GM06990 (cell line): Measurements from ENCODE around the gene NEK7.

ENCODE experiments used
- DNase-seq: peaks from one replicate; pipeline ENCODE4 v3.0.0-alpha.2; 2011; ENCODE audit not compliant: insufficient read length; ENCODE audit errors: extremely low read depth
- H3K27me3 ChIP-seq: replicated peaks from 2 replicates; pipeline ENCODE4 v1.6.0; 2011; ENCODE audit warnings: low read length; ENCODE audit not compliant: control insufficient read depth, insufficient read depth
- H3K36me3 ChIP-seq: 2 replicates; pipeline ENCODE4 v1.5.1; 2011; ENCODE audit warnings: low read length; ENCODE audit not compliant: control insufficient read depth, insufficient read depth
- H3K4me3 ChIP-seq: replicated peaks from 2 replicates; pipeline ENCODE4 v1.5.1; 2011; ENCODE audit warnings: low read depth, mild to moderate bottlenecking, control low read depth, low read length
- TF ChIP-seq, protein P1 (sequence below): IDR thresholded peaks from 2 replicates; pipeline ENCODE4 v1.5.1; 2011; ENCODE audit warnings: low read length, control low read depth, mild to moderate bottlenecking, inconsistent platforms; ENCODE audit not compliant: insufficient read depth, poor library complexity, severe bottlenecking

Gene NEK7

DNA sequence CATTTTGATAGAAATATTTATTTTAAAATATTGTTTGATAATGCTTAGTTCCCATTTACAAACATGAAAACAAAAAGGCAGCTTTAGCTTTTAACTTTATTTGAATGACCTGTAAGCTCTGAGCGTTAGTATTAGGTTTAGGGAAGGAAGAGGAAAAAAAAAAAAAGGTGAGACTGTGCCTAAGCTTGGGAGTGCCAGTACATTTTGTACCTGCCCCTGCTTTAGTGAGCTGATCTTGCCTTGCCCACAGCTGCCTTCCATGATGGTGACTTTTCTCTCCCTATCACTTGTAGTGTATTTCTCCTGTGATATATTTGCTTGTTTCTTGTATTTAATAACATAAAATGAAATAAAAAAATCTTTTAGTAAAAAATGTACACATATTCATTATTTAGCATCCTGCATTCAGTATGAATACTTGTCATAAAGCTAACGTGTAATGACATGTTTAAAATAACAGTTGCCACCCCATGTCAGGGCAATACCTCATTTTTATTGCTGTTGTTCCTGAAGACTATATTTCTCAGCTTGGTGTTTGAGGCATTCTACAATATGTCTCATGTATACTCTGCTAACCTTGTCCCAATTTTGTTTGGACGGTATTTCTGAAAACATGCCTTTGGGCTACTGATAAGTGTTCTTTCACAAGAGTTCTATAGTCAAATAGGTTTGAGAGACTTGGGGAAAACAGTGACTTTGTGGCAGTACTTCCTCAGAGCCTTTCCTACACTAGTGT is 76.3 kb downstream of the NEK7 start:
- H3K36me3 ChIP-seq: no peaks in the 10 kb centered on the region

DNA sequence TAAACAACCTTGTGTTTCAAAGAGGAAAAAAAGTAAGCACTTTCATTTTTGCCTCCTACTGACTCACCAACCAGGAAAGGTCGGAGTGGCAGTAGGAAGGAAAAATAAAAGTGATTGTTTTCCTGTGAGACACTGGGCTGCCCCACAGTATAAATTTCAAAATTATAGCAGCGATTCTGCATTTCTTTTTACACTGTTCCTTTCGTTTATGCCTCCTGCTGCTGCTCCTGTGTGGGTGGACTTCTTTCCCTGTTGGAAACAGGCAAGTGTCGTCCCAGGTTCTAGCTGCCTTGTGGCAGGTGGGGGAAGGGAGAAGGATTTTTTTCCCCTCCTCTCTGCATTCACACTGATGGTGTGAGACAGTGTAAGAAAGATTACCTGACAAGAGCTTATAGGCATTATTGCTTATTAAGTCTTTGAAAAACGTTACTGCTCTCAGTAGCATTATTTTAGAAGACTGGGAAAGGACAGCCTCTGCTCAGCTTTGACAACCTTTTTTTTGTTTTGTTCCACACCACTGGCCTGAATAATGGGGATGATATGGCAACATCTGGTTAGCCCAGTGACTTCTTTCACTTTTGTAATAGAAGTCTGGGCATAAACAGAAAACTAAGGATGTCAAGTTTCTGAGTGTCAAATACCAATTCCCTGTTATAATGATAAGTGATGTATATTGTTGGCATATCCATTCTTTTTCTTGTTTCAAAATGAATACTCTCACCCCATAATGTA is 77.9 kb downstream of the NEK7 start:
- no peaks in the 10 kb centered on the region for H3K27me3 ChIP-seq
- TF ChIP-seq, protein P1, sequence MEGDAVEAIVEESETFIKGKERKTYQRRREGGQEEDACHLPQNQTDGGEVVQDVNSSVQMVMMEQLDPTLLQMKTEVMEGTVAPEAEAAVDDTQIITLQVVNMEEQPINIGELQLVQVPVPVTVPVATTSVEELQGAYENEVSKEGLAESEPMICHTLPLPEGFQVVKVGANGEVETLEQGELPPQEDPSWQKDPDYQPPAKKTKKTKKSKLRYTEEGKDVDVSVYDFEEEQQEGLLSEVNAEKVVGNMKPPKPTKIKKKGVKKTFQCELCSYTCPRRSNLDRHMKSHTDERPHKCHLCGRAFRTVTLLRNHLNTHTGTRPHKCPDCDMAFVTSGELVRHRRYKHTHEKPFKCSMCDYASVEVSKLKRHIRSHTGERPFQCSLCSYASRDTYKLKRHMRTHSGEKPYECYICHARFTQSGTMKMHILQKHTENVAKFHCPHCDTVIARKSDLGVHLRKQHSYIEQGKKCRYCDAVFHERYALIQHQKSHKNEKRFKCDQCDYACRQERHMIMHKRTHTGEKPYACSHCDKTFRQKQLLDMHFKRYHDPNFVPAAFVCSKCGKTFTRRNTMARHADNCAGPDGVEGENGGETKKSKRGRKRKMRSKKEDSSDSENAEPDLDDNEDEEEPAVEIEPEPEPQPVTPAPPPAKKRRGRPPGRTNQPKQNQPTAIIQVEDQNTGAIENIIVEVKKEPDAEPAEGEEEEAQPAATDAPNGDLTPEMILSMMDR: no peak
- H3K36me3 ChIP-seq: no peaks in the 10 kb centered on the region
- H3K4me3 ChIP-seq: no peak overlapping the region
- no peak for DNase-seq

More for the DNA sequence above, 76.3 kb downstream of the NEK7 start:
- TF ChIP-seq, protein P1: no peak
- H3K4me3 ChIP-seq: no peak overlapping the region
- DNase-seq: no peak
- no peaks in the 10 kb centered on the region for H3K27me3 ChIP-seq

DNA sequence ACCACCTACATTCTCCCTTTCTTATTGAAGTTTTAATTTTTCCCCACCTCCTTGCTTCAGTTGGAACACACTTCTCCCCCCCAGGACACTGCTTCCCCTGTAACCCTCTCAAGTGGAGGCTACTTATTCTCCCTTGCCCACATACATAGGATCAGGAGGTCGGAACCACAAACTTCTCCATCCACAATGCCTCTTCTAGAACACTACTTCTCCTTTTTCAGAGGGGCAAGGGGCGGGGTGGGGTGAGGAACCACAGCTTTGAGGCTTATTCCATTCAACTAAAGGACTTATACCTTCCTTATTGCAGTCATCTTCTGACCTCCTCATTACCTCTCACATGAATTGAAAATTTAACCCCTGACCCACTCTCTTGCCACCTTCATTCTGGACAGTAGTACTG is 81.3 kb downstream of the NEK7 start:
- no peak overlapping the region for H3K4me3 ChIP-seq
- TF ChIP-seq, protein P1: no peak
- no peak for DNase-seq
- H3K27me3 ChIP-seq: no peaks in the 10 kb centered on the region
- H3K36me3 ChIP-seq: no peaks in the 10 kb centered on the region

DNA sequence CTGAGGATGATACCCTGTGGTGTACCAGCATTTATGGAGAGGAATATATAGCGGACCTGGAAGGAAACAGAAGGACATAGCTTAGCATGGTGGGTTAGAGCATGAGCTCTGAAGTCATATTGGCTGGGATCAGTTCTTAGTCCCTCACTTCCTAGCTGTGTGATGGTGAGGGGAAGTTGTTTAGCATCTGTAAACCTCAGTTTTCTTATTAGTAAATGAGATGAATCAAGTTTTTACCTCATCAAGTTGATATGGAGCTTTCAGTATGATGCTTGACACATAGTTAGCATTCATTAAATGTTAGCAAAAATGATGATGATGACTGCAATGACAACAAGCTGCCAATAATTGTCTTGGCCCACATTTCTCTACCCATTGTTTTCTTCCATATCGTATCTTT is 84.8 kb downstream of the NEK7 start:
- no peak for DNase-seq
- TF ChIP-seq, protein P1: no peak
- Histone ChIP-seq H3K36me3 (no peaks in the 10 kb centered on the region), H3K27me3 (no peaks in the 10 kb centered on the region), H3K4me3 (no peak overlapping the region)

DNA sequence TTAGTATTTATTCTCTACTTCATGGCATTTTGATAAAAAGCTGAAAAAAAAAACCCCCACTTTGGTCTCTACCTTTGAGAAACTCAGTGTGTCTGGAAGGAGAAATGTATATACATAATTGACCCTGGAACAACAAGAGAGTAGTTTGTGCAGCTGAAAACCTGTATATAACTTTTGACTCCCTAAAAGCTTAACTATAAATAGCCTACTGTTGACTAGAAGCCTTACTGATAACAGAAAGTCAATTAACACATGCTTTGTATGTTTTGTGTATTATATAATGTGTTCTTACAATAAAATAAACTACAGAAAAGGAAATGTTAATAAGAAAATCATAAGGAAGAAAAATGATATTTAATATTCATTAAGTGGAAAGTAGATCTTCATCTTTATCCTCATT is 88.0 kb downstream of the NEK7 start:
- Histone ChIP-seq H3K36me3 (no peaks in the 10 kb centered on the region), H3K4me3 (no peak overlapping the region), H3K27me3 (no peaks in the 10 kb centered on the region)
- DNase-seq: no peak
- TF ChIP-seq, protein P1: no peak
